Trophoblast cell (in vitro differentiated cells and primary cell): Measurements from ENCODE around the gene GALNT18.

Source experiments
- DNase-seq, 2 donors: peaks; one replicate each; pipeline ENCODE4 v3.0.0-alpha.2; 2016
- H2AFZ ChIP-seq: 2 replicates; pipeline ENCODE4 v1.6.1; 2013; ENCODE audit warnings: low read length, moderate library complexity, mild to moderate bottlenecking; ENCODE audit not compliant: insufficient read depth, poor library complexity
- H2AK5ac ChIP-seq: 2 replicates; pipeline ENCODE4 v1.6.1; 2013; ENCODE audit warnings: mild to moderate bottlenecking, low read length
- H2BK120ac ChIP-seq: 2 replicates; pipeline ENCODE4 v1.6.1; 2013; ENCODE audit warnings: low read length, mild to moderate bottlenecking, moderate library complexity; ENCODE audit not compliant: insufficient read depth, poor library complexity
- H2BK12ac ChIP-seq: 2 replicates; pipeline ENCODE4 v1.6.1; 2013; ENCODE audit warnings: mild to moderate bottlenecking, low read length, moderate library complexity
- H2BK5ac ChIP-seq: 2 replicates; pipeline ENCODE4 v1.6.1; 2013; ENCODE audit warnings: low read length, low read depth, moderate library complexity, mild to moderate bottlenecking; ENCODE audit not compliant: poor library complexity
- H3K14ac ChIP-seq: 2 replicates; pipeline ENCODE4 v1.6.1; 2013; ENCODE audit warnings: mild to moderate bottlenecking, low read length
- H3K18ac ChIP-seq: 2 replicates; pipeline ENCODE4 v1.6.1; 2013; ENCODE audit warnings: mild to moderate bottlenecking, low read length
- H3K23ac ChIP-seq: 2 replicates; pipeline ENCODE4 v1.6.1; 2013; ENCODE audit warnings: low read length
- H3K27ac ChIP-seq: 2 replicates; pipeline ENCODE4 v1.5.1; 2013; ENCODE audit warnings: low read depth, mild to moderate bottlenecking, inconsistent platforms, low read length, moderate library complexity
- H3K27me3 ChIP-seq: 2 replicates; pipeline ENCODE4 v1.6.1; 2013; ENCODE audit warnings: inconsistent platforms, mild to moderate bottlenecking, low read length, moderate library complexity; ENCODE audit not compliant: insufficient read depth
- H3K36me3 ChIP-seq, 2 experiments: 1 replicate in 1 of 2; 2 replicates in 1 of 2; pipeline ENCODE4 v1.6.1; 2013; ENCODE audit warnings: low read length in 2 of 2, mild to moderate bottlenecking in 2 of 2, moderate library complexity in 1 of 2; ENCODE audit not compliant: insufficient read depth in 2 of 2, control insufficient read depth in 1 of 2
- H3K4ac ChIP-seq: 2 replicates; pipeline ENCODE4 v1.6.1; 2013; ENCODE audit warnings: low read depth, mild to moderate bottlenecking, low read length, moderate library complexity
- H3K4me1 ChIP-seq, 2 experiments: 1 replicate in 1 of 2; 2 replicates in 1 of 2; pipeline ENCODE4 v1.6.1; 2013; ENCODE audit warnings: low read length in 2 of 2, mild to moderate bottlenecking in 2 of 2, moderate library complexity in 1 of 2; ENCODE audit not compliant: insufficient read depth in 2 of 2, control insufficient read depth in 1 of 2
- H3K4me2 ChIP-seq: 2 replicates; pipeline ENCODE4 v1.6.1; 2013; ENCODE audit warnings: inconsistent platforms, mild to moderate bottlenecking, low read length, moderate library complexity
- H3K4me3 ChIP-seq: 2 replicates; pipeline ENCODE4 v1.5.1; 2013; ENCODE audit warnings: mild to moderate bottlenecking, low read depth, low read length, inconsistent platforms
- H3K79me1 ChIP-seq: one replicate; pipeline ENCODE4 v1.6.1; 2013; ENCODE audit warnings: low read length
- H3K79me2 ChIP-seq: 2 replicates; pipeline ENCODE4 v1.6.1; 2013; ENCODE audit warnings: low read length, mild to moderate bottlenecking; ENCODE audit not compliant: control insufficient read depth, insufficient read depth, poor library complexity
- H3K9ac ChIP-seq: 2 replicates; pipeline ENCODE4 v1.6.1; 2013; ENCODE audit warnings: mild to moderate bottlenecking, low read length
- H3K9me3 ChIP-seq: 2 replicates; pipeline ENCODE4 v1.6.1; 2013; ENCODE audit warnings: low read depth, mild to moderate bottlenecking, control low read depth, inconsistent platforms, low read length; ENCODE audit not compliant: insufficient read depth
- H4K12ac ChIP-seq: 2 replicates; pipeline ENCODE4 v1.6.1; 2013; ENCODE audit warnings: low read depth, mild to moderate bottlenecking, low read length, moderate library complexity
- H4K8ac ChIP-seq: 2 replicates; pipeline ENCODE4 v1.6.1; 2013; ENCODE audit warnings: low read depth, mild to moderate bottlenecking, low read length, moderate library complexity
- H4K91ac ChIP-seq: one replicate; pipeline ENCODE4 v1.6.1; 2013; ENCODE audit warnings: low read depth, mild to moderate bottlenecking, low read length, moderate library complexity
- WGBS: extraction: QIAGEN DNeasy Blood & Tissue Kit; methylation state at CpG from one replicate; pipeline ENCODE4 v1.1.7; 2013; ENCODE audit warnings: missing lambda C conversion rate; ENCODE audit not compliant: insufficient read length, insufficient coverage; ENCODE audit errors: extremely low coverage; 5-methylcytosine and 5-hydroxymethylcytosine counted together

Gene GALNT18

GRCh38 chr11:11411401-11411985 is 210.3 kb downstream of the GALNT18 start:
- H3K36me3 ChIP-seq, result no peaks in the 10 kb centered on the region

DNA sequence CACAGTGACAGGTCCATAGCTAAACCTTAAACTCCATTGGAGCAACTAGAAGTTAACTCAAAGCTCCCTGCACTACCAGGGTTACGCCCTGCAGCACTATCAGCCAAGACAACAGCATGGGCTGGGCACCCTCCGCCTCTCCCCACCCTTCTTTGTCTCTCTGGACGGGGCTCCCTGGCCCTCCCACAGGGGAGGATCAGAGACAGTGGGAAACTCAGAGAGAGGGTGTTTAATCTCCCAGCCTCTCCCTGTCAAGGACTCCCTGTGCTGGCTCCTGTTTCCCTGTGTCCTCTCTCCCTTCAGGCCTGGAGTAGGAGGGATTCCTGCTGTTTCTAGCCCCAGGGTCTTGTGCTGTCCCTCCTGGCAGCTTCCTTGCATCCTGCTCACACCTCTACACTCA is 211.9 kb downstream of the GALNT18 start:
- no peak overlapping the region for H3K18ac ChIP-seq
- H2AK5ac ChIP-seq, result no peak overlapping the region
- H3K9ac ChIP-seq, result no peak overlapping the region
- no peak overlapping the region for H2AFZ ChIP-seq
- H4K8ac ChIP-seq, result no peak overlapping the region
- H3K36me3 ChIP-seq, result no peaks in the 10 kb centered on the region
- H3K14ac ChIP-seq, result no peak overlapping the region
- H3K23ac ChIP-seq, result no peak overlapping the region
- DNase-seq, result no peak
- peak overlapping the region; percentile 28 for H3K27ac ChIP-seq
- H3K9me3 ChIP-seq, result peaks cover under 1% of the 10 kb centered on the region
- H3K27me3 ChIP-seq, result no peaks in the 10 kb centered on the region
- H4K91ac ChIP-seq, result no peak overlapping the region
- H3K4me3 ChIP-seq, result no peak overlapping the region
- H3K4me1 ChIP-seq, result peaks cover 41% of the 10 kb centered on the region in 2 experiments
- H2BK120ac ChIP-seq, result no peak overlapping the region
- no peak overlapping the region for H3K4ac ChIP-seq
- H4K12ac ChIP-seq, result no peak overlapping the region
- H2BK5ac ChIP-seq, result no peak overlapping the region
- no peak overlapping the region for H2BK12ac ChIP-seq
- no CpG with 5 or more reads among the region's 3 CpGs for WGBS
- no peaks in the 10 kb centered on the region for H3K79me2 ChIP-seq
- no peak overlapping the region for H3K4me2 ChIP-seq
- H3K79me1 ChIP-seq, result no peaks in the 10 kb centered on the region

More at GRCh38 chr11:11411401-11411985, 210.3 kb downstream of the GALNT18 start:
- Histone ChIP-seq H4K91ac (no peak overlapping the region), H3K27ac (no peak overlapping the region), H2AFZ (no peak overlapping the region), H3K4me1 (peaks cover 41 to 43% of the 10 kb centered on the region in 2 experiments), H2AK5ac (peak overlapping the region; percentile 18), H2BK5ac (no peak overlapping the region), H3K79me2 (no peaks in the 10 kb centered on the region), H3K9ac (no peak overlapping the region), H4K8ac (no peak overlapping the region), H3K9me3 (peaks cover 2% of the 10 kb centered on the region), H3K79me1 (peaks cover 5% of the 10 kb centered on the region), H4K12ac (no peak overlapping the region), H2BK12ac (no peak overlapping the region), H3K4me2 (no peak overlapping the region), H3K18ac (no peak overlapping the region), H3K14ac (no peak overlapping the region), H3K4me3 (no peak overlapping the region), H3K27me3 (no peaks in the 10 kb centered on the region), H3K4ac (no peak overlapping the region), H2BK120ac (no peak overlapping the region), H3K23ac (no peak overlapping the region)
- DNase-seq, result no peak
- WGBS, result no CpG with 5 or more reads among the region's 8 CpGs

DNA sequence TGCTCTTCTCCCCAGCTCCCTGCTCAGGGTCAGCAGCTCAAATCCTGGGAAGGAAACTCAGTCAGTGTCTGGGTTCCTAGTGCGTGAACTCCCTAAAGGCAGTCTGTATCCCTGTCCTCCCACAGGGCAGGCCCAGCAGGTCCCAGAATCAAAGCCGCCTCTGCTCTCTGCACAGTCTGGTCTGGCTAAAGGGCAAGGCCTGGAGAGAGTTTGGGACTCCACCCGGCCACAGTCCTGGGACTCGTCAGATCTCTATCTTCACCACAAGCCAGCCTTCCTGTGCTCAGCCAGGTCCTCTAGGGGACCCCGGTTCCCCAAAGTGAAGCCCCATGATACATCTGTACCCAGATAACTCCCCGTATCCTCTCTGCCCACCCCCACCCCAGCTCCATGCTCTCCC is 212.6 kb downstream of the GALNT18 start:
- Histone ChIP-seq H3K4me2 (no peak overlapping the region), H3K27me3 (no peaks in the 10 kb centered on the region), H3K79me2 (no peaks in the 10 kb centered on the region), H4K91ac (peak overlapping the region; percentile 45), H4K8ac (no peak overlapping the region), H3K9me3 (no peaks in the 10 kb centered on the region), H2BK5ac (no peak overlapping the region), H3K79me1 (no peaks in the 10 kb centered on the region), H2AK5ac (no peak overlapping the region), H3K4ac (no peak overlapping the region), H3K4me1 (peaks cover 47 to 48% of the 10 kb centered on the region in 2 experiments), H2BK12ac (no peak overlapping the region), H2BK120ac (no peak overlapping the region), H4K12ac (no peak overlapping the region), H3K18ac (no peak overlapping the region), H3K9ac (no peak overlapping the region), H2AFZ (no peak overlapping the region), H3K23ac (no peak overlapping the region), H3K4me3 (no peak overlapping the region), H3K14ac (no peak overlapping the region), H3K36me3 (no peaks in the 10 kb centered on the region), H3K27ac (peak overlapping the region; percentile 28)
- no peak for DNase-seq
- WGBS, result no CpG with 5 or more reads among the region's 6 CpGs

GRCh38 chr11:11408436-11409221 is 213.2 kb downstream of the GALNT18 start:
- no peaks in the 10 kb centered on the region for H3K9me3 ChIP-seq
- H2BK120ac ChIP-seq, result no peak overlapping the region
- no peak overlapping the region for H2AK5ac ChIP-seq
- peaks cover 48 to 50% of the 10 kb centered on the region in 2 experiments for H3K4me1 ChIP-seq
- H3K4me3 ChIP-seq, result no peak overlapping the region
- peak overlapping the region; percentile 20 for H4K91ac ChIP-seq
- H3K14ac ChIP-seq, result no peak overlapping the region
- no peak overlapping the region for H3K23ac ChIP-seq
- no peak overlapping the region for H4K8ac ChIP-seq
- peaks cover 4% of the 10 kb centered on the region for H3K79me1 ChIP-seq
- H3K4ac ChIP-seq, result no peak overlapping the region
- H2BK5ac ChIP-seq, result peak overlapping the region; percentile 14
- H3K27me3 ChIP-seq, result no peaks in the 10 kb centered on the region
- no peak overlapping the region for H3K27ac ChIP-seq
- H3K4me2 ChIP-seq, result no peak overlapping the region
- peak overlapping the region; percentile 23 for H2BK12ac ChIP-seq
- H3K79me2 ChIP-seq, result no peaks in the 10 kb centered on the region
- no peak overlapping the region for H2AFZ ChIP-seq
- no peak overlapping the region for H3K9ac ChIP-seq
- H3K18ac ChIP-seq, result no peak overlapping the region
- DNase-seq, result no peak
- no peak overlapping the region for H4K12ac ChIP-seq
- WGBS, result no CpG with 5 or more reads among the region's 11 CpGs
- H3K36me3 ChIP-seq, result no peaks in the 10 kb centered on the region
